WTC11 (cell line): Measurements from ENCODE around the gene SLC9A7. TPM values are rescaled to one million over a fixed set of nuclear protein-coding genes. Genes with fewer than 3 reads are reported as not detected.

ENCODE experiments used
- ATAC-seq: fragments of 200-7000 bp; cut with Tn5 transposase; 2 replicates; pipeline ENCODE4 v1.10.0; 2021; ENCODE audit warnings: mild to moderate bottlenecking, moderate library complexity
- CTCF ChIA-PET: fragments of 300-600 bp; sonication (Branson Sonifier 250); formaldehyde crosslinking; loops from one replicate; lab custom pipeline; 2021; ENCODE audit warnings: antibody characterized with exemption; lab: Charles Lee
- POLR2A ChIA-PET: fragments of 350-600 bp; sonication (Branson Sonifier 250); formaldehyde crosslinking; loops from one replicate; lab custom pipeline; 2021; ENCODE audit warnings: antibody characterized with exemption; lab: Charles Lee
- DNase-seq: peaks from one replicate; pipeline ENCODE4 v3.0.0; 2021; ENCODE audit warnings: low spot score
- H3K27ac Mint-ChIP-seq: 2 replicates; pipeline ENCODE4 v1.8.0; 2021; ENCODE audit warnings: mixed read lengths
- H3K27me3 Mint-ChIP-seq: 2 replicates; pipeline ENCODE4 v1.8.0; 2021; ENCODE audit warnings: low read depth, mild to moderate bottlenecking, moderate library complexity, mixed read lengths
- H3K36me3 Mint-ChIP-seq: 2 replicates; pipeline ENCODE4 v1.8.0; 2021; ENCODE audit warnings: mixed read lengths
- H3K4me1 Mint-ChIP-seq: 2 replicates; pipeline ENCODE4 v1.8.0; 2022; ENCODE audit warnings: mixed read lengths
- H3K4me3 Mint-ChIP-seq: 2 replicates; pipeline ENCODE4 v1.8.0; 2021; ENCODE audit warnings: mild to moderate bottlenecking, moderate library complexity, mixed read lengths
- H3K9me3 Mint-ChIP-seq: 2 replicates; pipeline ENCODE4 v1.8.0; 2021; ENCODE audit warnings: mixed read lengths
- E2F1 ChIP-seq: sonication (generic); formaldehyde crosslinking; IDR thresholded peaks from 2 replicates; pipeline ENCODE4 v1.8.0; 2022; ENCODE audit warnings: mild to moderate bottlenecking, missing genetic modification reagents
- E2F5 ChIP-seq: sonication (generic); formaldehyde crosslinking; IDR thresholded peaks from 2 replicates; pipeline ENCODE4 v1.8.1; 2022; ENCODE audit warnings: mild to moderate bottlenecking, moderate library complexity, missing genetic modification reagents
- ESRRA ChIP-seq: sonication (generic); formaldehyde crosslinking; IDR thresholded peaks from 2 replicates; pipeline ENCODE4 v1.8.1; 2022; ENCODE audit warnings: mild to moderate bottlenecking, missing genetic modification reagents, borderline replicate concordance
- FOXJ3 ChIP-seq: sonication (generic); formaldehyde crosslinking; IDR thresholded peaks from 2 replicates; pipeline ENCODE4 v1.9.0; 2021; ENCODE audit warnings: missing genetic modification reagents, mild to moderate bottlenecking, borderline replicate concordance
- GTF2I ChIP-seq: fragments of 250-450 bp; sonication (Bioruptor Pico); conservative IDR thresholded peaks from 2 replicates; pipeline ENCODE4 v1.4.0; 2021; ENCODE audit warnings: mild to moderate bottlenecking
- JUN ChIP-seq: sonication (generic); formaldehyde crosslinking; IDR thresholded peaks from 2 replicates; pipeline ENCODE4 v1.8.0; 2023; ENCODE audit warnings: mild to moderate bottlenecking, missing genetic modification reagents
- PRDM15 ChIP-seq: sonication (generic); formaldehyde crosslinking; IDR thresholded peaks from 2 replicates; pipeline ENCODE4 v1.8.0; 2022; ENCODE audit warnings: missing genetic modification reagents
- PREB ChIP-seq: sonication (generic); formaldehyde crosslinking; IDR thresholded peaks from 2 replicates; pipeline ENCODE4 v1.8.1; 2022; ENCODE audit warnings: mild to moderate bottlenecking, missing genetic modification reagents, moderate library complexity, borderline replicate concordance
- RELA ChIP-seq: sonication (generic); formaldehyde crosslinking; IDR thresholded peaks from 2 replicates; pipeline ENCODE4 v1.8.1; 2022; ENCODE audit warnings: missing genetic modification reagents, mild to moderate bottlenecking, borderline replicate concordance
- SOX15 ChIP-seq: fragments of 250-450 bp; sonication (Bioruptor Pico); IDR thresholded peaks from 2 replicates; pipeline ENCODE4 v1.9.0; 2021; ENCODE audit warnings: mild to moderate bottlenecking
- TEAD1 ChIP-seq: sonication (generic); formaldehyde crosslinking; IDR thresholded peaks from 2 replicates; pipeline ENCODE4 v1.8.0; 2022; ENCODE audit warnings: mild to moderate bottlenecking, missing genetic modification reagents
- USF1 ChIP-seq: sonication (generic); formaldehyde crosslinking; IDR thresholded peaks from 2 replicates; pipeline ENCODE4 v1.8.0; 2022; ENCODE audit warnings: mild to moderate bottlenecking, missing genetic modification reagents
- ZNF425 ChIP-seq: fragments of 250-450 bp; sonication (Bioruptor Pico); conservative IDR thresholded peaks from 2 replicates; pipeline ENCODE4 v1.9.0; 2021; ENCODE audit warnings: mild to moderate bottlenecking
- total RNA-seq: library from RNA; stranded (reverse); gene quantifications from 3 replicates; pipeline ENCODE4 v1.2.3, GENCODE V29; 2021
- TF ChIP-seq, protein P1 (sequence below): sonication (generic); formaldehyde crosslinking; IDR thresholded peaks from 2 replicates; pipeline ENCODE4 v1.8.1; 2023; ENCODE audit warnings: mild to moderate bottlenecking, missing genetic modification reagents, borderline replicate concordance
- TF ChIP-seq, protein P2 (sequence below): sonication (generic); formaldehyde crosslinking; IDR thresholded peaks from 2 replicates; pipeline ENCODE4 v1.8.1; 2023; ENCODE audit warnings: mild to moderate bottlenecking, missing genetic modification reagents, moderate library complexity
- TF ChIP-seq, protein P3 (sequence below): sonication (generic); formaldehyde crosslinking; IDR thresholded peaks from 2 replicates; pipeline ENCODE4 v1.8.1; 2023; ENCODE audit warnings: mild to moderate bottlenecking, missing genetic modification reagents, moderate library complexity

SLC9A7 gene
- total RNA-seq, 1 experiment from 2014 or later: 18.0 TPM

DNA sequence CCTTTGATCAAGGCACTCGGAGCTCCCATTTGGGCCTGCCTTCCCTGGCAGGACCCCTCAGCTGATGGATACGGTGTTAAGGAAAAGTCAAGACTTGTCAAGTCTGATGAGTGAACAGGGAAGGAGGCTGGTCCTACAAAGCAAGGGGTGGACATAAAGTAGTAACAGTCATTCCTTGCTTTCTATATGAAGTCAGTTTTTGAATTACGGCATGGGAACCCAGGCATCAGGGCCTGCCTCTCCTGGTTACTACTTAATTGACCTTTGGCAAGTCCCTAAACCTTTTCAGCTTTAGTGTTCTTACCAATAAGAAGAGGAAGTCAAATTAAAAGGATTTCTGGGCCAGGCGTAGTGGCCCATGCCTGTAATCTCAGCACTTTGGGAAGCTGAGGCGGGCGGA, 178.3 kb downstream of the SLC9A7 start (continued):
- TF ChIP-seq, protein P1, sequence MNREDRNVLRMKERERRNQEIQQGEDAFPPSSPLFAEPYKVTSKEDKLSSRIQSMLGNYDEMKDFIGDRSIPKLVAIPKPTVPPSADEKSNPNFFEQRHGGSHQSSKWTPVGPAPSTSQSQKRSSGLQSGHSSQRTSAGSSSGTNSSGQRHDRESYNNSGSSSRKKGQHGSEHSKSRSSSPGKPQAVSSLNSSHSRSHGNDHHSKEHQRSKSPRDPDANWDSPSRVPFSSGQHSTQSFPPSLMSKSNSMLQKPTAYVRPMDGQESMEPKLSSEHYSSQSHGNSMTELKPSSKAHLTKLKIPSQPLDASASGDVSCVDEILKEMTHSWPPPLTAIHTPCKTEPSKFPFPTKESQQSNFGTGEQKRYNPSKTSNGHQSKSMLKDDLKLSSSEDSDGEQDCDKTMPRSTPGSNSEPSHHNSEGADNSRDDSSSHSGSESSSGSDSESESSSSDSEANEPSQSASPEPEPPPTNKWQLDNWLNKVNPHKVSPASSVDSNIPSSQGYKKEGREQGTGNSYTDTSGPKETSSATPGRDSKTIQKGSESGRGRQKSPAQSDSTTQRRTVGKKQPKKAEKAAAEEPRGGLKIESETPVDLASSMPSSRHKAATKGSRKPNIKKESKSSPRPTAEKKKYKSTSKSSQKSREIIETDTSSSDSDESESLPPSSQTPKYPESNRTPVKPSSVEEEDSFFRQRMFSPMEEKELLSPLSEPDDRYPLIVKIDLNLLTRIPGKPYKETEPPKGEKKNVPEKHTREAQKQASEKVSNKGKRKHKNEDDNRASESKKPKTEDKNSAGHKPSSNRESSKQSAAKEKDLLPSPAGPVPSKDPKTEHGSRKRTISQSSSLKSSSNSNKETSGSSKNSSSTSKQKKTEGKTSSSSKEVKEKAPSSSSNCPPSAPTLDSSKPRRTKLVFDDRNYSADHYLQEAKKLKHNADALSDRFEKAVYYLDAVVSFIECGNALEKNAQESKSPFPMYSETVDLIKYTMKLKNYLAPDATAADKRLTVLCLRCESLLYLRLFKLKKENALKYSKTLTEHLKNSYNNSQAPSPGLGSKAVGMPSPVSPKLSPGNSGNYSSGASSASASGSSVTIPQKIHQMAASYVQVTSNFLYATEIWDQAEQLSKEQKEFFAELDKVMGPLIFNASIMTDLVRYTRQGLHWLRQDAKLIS (CRISPR knock-in tag): no peak
- TF ChIP-seq PRDM15 (CRISPR knock-in tag): no peak
- no peak for TF ChIP-seq SOX15
- TF ChIP-seq ESRRA (CRISPR knock-in tag): no peak

- POLR2A ChIA-PET: no interaction called here
- Mint-ChIP-seq H3K9me3 (no peaks in the 10 kb centered on the region), H3K36me3 (0 out of 2 replicates have a peak, but pooled peaks cover 3% of the 10 kb centered on the region), H3K27ac (no peak overlapping the region), H3K27me3 (peaks cover 3% of the 10 kb centered on the region; the same call in 1 of the 2 replicates), H3K4me1 (peaks cover 40% of the 10 kb centered on the region), H3K4me3 (no peak overlapping the region)
- no peak for ATAC-seq
- CTCF ChIA-PET: no interaction called here
- DNase-seq: no peak
- TF ChIP-seq E2F5 (CRISPR knock-in tag) (no peak), ZNF425 (CRISPR knock-in tag) (no peak), E2F1 (no peak), PREB (CRISPR knock-in tag) (no peak), FOXJ3 (no peak), TEAD1 (no peak), USF1 (no peak), JUN (no peak), RELA (CRISPR knock-in tag) (no peak), GTF2I (CRISPR knock-in tag) (no peak)
- TF ChIP-seq, protein P2, sequence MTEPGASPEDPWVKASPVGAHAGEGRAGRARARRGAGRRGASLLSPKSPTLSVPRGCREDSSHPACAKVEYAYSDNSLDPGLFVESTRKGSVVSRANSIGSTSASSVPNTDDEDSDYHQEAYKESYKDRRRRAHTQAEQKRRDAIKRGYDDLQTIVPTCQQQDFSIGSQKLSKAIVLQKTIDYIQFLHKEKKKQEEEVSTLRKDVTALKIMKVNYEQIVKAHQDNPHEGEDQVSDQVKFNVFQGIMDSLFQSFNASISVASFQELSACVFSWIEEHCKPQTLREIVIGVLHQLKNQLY (CRISPR knock-in tag): no peak
- TF ChIP-seq, protein P3, sequence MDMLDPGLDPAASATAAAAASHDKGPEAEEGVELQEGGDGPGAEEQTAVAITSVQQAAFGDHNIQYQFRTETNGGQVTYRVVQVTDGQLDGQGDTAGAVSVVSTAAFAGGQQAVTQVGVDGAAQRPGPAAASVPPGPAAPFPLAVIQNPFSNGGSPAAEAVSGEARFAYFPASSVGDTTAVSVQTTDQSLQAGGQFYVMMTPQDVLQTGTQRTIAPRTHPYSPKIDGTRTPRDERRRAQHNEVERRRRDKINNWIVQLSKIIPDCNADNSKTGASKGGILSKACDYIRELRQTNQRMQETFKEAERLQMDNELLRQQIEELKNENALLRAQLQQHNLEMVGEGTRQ (CRISPR knock-in tag): no peak
Measured at GRCh38 chrX:46579250-46579649, 179.7 kb downstream of the SLC9A7 start.
